NCI-H1048 (cell line): ENCODE measurements around the gene SMIM38.

Source experiments
- DNase-seq: peaks from one replicate; lab custom pipeline; 2025; lab: John Stamatoyannopoulos, UW

SMIM38 gene

DNA sequence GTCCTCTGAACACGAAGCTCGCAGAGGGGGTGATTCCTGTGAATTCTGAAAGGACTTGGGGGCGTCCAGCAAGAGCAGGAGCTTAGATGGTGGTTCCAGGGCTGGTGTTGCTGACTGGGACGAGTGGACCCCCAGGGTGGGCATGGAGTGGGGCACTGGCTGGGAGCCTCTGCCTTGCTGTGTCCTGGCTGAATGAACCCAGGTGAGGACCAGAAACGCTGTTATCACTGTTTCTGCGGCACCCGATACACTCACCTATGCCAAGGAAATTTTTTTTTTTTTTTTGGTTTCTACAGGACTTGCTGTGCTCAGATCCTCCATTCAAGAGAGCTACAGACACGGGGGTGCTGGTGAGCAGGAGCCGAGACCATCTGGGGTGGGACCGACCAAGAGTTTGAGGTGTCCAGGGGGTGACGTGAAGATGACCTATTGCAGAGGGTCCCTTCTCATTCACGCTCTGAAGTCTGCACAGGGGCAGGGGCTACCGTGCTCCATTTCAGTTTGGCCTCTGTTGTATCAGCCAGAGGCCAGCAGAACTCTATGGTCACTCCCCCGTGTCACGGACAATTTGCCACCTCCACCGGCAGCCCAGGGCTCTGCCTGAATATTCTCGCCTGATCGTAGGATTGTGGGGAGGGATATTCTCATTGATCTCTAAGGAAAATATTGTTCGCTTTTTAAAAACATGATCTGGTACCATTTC, 3.6 kb downstream of the SMIM38 start:
- no peak for DNase-seq

DNA sequence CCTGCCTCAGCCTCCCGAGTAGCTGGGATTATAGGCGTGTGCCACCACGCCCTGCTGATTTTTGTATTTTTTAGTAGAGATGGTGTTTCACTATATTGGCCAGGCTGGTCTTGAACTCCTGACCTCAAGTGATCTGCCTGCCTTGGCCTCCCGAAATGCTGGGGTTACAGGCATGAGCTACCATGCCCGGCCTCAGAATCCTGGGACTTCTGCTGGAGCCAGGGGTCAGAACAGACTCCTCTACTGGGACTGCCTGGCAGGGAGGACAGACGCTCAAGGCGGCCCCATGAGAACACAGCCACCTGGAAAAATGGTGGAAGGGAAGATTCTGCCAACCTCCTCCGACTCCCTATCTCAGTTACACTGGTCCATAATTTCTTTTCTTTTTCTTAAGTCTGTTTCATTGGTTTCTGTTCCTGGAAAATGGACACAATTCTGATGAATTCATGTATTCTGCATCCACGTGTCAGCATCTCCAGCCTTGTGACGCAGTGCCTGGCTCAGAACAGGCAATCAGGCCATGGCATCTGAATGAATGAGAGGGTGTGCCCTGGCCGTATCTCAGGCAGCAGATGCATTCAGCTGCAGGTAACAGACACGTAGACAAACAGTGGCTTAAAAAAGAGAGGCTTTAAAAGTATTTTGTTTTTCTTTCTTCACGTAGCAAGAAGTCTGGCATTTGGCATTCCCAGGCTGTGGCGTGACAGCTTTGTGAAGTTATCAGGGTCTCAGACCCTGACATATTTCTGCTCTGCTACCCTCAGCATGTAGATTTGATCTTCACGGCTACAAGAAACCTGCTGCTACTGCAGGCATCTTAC, 4.8 kb downstream of the SMIM38 start:
- DNase-seq: no peak

DNA sequence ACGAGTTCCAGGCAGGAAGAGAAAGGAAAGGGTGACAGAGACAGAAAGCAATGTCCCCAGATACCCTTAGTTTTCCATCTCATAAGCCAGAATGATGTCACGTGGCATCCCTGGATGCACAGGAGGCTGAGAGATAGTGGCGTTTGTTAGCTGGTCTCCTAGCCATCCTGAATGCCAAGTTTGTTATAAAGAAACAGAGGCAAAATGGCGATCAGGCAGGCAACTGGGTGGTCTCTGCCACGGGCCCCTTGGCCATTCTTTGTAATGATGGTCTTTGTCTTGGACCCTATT, 5.3 kb downstream of the SMIM38 start:
- DNase-seq: no peak

DNA sequence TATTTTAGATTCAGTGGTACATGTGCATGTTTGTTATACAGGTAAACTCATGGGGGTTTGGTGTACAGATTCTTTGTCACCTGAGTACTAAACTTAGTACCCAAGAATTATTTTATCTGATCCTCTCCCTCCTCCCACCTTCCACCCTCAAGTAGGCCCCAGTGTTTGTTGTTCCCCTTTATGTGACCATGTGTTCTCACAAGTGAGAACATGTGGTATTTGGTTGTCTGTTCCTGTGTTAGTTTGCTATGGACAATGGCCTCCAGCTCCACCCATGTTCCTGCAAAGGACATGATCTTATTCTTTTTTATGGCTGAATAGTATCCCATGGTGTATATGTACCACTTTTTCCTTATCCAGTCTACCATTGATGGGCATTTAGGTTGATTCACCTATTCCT, 6.8 kb downstream of the SMIM38 start:
- no peak for DNase-seq

DNA sequence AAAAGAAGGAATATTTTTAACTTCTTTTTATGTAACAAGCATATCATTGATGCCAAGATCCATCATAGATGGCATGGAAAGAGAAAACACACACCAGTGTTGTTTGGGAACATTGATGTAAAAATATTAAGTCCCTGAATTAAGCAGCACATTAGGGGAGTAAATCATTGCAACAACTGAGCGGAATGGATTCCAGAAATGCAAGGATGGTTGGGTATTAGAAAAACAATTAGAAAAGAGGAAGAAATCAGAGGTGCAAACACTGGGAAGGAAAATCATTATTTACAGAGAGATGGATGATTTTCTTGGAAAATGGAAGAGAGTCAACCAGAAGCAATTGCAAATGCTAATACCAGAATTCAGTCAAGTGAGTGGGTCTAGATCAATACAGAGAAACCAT, 8.1 kb downstream of the SMIM38 start:
- no peak for DNase-seq

DNA sequence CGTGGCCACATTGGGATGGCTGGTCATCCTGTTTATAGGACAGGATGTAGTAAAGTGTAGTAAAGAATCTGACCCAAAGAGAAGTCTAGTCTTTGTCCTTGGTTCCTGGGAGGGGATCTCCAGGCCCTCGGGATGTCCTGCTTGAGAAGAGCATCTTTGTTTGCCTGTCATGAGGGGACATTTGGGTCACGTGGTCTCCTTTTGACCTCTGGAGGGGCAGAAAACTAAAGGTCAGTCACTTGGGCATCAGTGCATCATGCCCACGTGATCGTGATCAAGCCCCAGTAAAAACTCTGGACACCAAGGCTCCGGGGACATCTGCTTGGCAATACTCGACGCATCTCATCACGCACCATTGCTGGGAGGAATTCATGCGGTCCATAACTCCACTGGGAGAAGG, 9.1 kb downstream of the SMIM38 start:
- DNase-seq: no peak

DNA sequence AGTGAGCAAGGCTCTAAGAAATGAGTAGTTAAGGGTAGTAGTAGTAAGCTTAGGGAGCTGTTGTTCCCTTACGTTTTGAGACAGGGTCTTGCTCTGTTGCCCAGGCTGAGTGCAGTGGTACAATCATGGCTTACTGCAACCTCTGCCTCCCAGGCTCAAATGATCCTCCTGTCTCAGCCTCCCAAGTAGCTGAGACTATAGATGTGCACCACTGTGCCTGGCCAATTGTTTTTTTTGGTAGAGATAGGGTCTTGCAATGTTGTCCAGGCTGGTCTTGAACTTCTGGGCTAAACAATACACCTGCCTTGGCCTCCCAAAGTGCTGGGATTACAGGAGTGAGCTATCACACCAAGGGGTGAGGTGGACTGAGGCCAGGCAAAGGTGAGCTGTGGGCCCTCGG, 10.0 kb downstream of the SMIM38 start:
- DNase-seq: no peak

DNA sequence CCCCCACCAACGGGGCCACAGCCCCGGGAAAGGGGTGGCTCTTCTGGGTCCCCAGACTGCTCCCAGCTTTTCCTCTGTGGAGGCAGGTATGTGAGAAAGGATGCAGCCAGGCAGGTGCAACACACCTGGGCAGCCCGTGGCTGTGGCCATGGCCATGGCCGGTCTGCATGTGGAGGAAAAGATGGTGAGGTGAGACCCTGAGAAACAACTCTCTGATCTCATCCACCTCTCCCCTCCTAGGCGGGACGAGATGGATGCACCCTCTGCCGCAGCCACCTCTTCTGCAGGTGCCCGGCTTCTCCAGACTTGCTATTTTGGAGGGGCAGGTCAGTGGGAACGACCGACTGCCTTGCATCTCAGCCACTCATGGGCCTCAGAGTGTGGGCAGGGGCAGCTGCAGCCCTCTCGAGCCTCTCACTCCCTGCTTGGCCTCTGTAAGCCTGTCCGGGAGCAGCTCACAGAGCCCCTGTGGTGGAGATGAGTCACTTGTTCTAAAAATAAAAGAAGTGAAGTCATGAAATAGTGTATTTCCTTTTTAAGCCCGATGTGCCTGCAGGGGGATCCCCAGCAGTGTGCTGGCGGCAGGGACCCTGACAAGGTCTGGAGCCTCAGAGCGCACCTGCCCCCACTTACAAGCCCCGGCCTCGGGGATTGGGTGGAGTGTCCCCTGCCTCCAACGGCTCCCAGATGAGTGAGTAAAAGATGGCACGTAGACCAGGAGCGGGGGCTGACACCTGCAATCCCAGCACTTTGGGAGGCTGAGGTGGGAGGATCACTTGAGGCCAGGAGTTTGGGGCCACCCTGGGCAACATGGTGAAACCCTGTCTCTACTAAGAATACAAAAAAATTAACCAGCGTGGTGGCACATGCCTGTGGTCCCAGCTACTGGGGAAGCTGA, 10.7 kb downstream of the SMIM38 start:
- DNase-seq: no peak

DNA sequence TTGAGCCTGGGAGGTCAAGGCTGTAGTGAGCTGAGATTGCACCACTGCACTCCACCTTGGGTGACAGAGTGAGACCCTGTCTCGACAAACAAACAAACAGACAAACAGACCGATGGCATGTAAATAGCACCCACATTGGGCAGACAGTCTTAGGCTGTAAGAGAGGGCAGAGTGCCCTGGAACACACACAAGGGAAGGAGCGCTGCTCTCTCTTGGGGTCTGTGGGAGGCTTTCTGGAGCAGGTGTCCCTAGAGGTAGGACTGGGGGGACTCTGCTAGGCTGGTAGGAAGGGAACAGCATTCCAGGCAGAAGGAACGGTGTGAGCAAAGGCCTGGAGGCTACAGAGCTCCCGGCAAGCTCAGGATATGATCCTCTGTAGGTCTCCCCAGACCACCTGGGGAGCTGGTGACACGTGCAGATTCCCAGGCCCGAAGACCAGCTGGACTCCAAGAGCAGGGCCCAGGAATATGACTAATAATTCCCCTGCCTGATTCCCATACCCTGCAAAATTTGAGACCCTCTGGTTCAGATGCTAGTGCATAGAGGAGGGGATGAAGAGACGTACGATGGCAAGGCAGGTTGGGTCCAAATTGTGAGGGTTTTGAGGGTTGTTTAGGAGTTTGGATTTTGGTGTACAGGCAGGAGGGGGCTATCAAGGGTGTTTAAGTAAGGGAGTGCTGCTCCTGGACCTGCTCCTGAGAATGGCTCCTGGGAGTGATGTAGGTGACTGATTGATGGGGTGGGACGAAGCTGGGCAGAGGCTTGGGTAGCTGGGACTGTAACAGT, 11.6 kb downstream of the SMIM38 start:
- DNase-seq: no peak

DNA sequence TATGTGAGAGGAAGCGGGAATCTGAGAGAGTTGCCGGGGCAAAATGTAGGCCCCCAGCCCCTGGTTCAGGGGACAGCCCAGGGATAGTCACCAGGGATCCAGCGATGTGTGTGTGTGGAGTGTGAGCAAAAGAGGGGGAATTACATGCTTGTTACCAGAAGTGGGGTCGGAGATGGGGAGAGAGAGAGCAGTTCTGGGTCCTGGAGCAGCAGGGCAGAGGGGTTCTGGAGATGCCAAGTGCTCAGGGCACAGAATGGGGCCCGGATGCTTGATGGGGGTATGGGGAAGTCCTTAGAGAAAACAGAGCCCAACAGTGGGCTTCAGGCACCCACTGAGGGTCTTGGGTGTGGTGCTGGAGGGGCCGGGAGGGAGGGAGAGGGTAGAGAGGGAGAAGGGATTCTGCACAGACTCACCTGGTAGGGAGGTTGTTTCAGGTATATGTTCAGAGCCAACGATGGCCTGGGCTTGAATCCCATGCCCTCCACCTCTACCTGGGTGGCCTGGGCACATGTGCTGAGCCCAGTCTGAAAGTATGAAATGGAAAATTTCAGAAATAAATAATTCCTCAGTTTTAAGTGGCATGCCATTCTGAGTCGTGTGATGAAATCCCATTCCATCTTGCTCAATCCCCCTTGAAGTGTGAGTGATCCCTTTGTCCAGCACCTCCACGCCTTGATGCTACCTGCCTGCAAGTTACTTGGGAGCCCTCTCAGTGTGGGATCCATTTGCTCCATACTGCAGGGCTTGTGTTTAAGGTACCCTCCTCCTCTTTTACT, 12.4 kb downstream of the SMIM38 start:
- no peak for DNase-seq

DNA sequence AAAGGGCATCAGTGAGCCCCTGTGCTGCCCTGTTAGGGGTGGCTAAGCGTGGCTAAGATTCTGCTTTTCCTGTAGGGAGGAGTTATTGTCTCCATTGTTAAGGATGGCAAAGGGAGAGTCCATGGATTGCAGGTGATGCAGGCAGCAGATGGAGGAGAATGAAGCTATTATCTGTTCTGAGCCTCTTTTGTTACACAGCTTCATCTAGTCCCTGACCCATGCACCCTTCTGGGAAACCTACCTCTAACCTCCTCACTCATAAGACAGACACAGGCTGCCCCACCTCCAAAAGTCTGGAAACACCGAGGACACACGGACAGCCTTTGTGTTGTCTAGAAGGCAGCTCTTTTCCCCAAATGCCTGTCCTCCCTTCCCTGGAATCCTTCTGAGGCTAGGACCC, 13.7 kb downstream of the SMIM38 start:
- DNase-seq: no peak

DNA sequence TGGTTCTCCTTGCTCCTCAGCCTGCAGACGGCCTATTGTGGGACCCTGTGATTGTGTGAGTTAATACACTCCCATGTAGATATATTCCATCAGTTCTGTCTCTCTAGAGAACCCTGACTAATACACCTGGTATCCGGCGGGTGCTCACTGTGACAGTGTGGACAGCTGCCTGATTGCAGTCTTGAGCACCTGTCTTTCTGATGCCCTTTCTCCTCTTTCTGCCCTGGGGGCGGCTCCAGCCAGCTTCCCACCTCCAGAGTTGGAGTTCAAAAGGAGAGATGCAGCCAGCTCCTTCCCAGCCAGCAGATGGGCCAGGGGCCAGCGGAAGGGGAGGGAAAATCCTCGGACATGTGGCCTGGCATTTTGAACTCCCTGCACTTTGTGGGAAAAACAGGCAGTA, 15.0 kb downstream of the SMIM38 start:
- DNase-seq: no peak

DNA sequence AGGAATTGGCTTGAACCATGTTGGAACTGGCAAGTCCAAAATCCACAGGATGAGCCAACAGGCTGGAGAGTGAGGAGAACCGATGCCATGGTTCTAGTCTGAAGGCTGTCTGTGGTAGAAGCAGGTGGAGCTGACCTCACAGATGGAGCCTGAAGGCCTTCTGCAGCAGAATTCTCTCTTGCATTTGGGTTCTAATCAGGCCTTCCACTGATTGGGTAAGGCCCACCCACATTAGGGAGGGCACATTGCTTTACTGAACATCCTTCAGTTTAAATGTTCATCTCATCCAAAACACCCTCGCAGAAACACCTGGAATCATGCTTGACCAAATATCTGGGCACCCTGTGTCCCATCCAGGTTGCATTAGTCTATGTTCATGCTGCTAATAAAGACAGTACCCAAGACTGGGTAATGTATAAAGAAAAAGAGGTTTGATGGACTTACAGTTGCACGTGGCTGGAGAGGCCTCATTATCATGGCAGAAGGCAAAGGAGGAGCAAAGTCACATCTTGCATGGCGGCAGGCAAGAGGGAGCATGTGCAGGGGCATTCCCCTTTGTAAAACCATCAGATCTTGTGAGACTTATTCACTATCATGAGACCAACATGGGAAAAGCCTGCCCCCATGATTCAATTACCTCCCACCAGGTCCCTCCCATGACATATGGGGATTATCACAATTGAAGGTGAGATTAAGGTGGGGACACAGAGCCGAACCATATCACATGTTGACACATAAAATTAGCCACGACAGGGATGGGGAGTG, 15.9 kb downstream of the SMIM38 start:
- no peak for DNase-seq

DNA sequence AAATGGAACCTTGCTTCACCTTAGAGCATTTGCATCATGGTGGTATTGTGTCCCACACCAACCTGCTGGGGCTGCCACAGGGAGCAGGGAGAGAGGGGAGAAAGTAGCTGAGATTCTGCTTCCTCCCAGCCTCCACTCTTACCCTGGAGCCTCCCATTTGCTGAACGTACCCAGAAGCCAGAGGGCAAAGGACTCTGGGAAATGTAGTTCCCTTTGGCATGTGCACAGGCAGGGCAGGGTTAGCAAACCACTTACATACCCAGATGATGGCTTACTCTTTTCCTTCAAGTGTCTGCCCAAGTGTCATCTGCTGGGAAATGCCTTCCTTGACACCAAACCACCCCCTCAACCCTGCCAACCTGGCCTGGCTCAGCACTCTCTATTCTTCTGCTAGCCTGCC, 16.9 kb downstream of the SMIM38 start:
- DNase-seq: no peak

DNA sequence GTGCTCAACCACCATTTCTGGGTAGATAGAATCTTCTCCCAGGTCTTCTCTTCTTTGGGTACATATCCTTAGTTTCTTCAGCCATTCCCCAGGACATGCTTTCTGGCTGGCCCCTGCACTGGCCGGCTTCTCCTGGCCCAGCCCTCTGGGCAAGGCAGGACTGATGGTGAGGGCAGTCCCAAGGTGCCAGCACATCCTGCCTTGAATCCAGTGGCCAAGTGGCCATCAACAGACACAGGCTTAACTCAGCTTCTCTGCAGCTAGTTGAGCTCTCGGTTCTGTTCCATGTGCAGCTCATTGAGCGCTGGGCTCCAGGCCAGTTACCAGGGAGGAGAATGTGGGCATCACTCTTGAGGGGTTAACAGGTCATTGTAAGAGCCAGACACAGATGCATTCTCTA, 17.6 kb downstream of the SMIM38 start:
- DNase-seq: no peak

DNA sequence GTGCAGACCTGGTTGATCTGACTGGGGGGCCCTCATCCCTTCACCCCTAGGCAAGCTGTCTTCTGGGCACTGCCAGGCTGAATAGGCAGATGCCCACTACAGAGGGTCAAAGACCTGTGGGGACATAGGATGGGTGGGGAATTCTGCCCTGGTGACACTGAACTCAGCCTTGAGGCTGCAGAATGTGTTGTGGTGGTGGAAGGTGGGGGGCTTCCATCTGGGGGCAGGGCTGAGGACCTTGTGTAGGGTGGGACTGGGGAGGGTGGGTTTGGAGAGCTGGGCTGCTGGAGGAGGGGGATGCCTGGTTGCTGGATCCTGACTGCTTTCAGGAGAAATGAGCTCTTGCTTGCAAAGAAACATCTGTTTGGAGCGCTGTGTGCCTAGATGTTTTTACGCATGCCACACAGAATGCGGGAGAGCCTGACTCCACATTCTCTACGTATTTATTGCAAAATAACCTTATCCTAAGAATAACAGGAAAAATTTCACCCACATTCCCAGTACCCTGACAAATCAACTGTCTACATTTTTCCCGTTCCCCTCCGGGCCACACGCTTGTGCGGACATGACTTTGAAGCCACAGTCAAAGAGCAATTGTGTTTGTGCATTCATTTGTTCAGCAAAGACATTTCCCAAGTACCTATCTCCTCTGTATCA, 18.3 kb downstream of the SMIM38 start:
- DNase-seq: no peak

DNA sequence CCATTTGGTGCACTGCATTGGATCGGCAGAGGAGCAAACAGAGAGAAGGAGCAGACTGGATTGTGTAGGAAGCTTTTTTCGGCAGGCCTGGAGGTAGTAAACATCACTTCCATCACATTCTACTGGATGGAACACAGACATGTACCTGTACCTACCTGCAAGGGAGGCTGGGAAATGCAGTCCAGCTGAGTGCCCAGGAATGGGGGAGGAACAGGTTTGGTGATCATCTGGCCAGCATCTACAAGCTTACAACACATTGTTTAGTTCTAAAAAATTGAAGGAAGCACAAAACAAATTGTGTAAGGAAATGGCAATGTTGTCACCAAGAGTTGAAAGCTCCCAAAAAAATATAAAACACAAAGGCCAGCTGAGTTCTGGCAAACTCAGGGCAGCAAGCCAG, 19.1 kb downstream of the SMIM38 start:
- DNase-seq: no peak

DNA sequence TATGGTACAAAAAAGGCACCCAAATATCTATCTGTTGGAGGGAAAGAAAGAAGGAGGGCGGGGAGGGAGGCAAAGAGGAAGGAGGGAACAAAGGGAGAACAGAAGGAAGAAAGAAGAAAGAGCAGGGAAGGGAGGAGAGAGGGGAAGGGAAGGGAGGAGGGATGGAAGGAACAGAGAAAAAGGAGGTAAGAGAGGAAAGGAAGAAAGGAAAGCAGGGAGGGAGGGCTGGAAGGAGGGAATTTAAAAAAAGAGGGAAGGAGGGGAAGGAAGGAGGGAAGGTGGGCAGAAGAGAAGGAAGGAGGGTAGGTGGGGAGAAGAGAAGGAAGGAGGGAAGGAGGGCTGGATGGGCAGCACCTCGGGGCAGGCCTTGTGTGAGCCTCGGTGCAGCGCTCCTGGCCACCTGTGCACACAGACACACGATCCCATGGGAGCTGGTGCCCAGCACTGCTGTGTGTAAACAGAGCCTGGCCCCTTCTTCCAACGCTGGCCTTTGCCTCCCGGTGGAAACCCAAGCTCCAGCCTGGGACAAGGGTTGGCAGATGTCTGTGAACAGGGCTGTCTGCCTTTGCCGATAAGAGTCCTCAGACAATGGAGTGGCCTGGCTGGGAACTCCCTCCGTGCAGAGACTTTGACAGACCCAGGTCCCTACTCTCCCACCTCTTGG, 23.2 kb downstream of the SMIM38 start:
- DNase-seq: no peak

DNA sequence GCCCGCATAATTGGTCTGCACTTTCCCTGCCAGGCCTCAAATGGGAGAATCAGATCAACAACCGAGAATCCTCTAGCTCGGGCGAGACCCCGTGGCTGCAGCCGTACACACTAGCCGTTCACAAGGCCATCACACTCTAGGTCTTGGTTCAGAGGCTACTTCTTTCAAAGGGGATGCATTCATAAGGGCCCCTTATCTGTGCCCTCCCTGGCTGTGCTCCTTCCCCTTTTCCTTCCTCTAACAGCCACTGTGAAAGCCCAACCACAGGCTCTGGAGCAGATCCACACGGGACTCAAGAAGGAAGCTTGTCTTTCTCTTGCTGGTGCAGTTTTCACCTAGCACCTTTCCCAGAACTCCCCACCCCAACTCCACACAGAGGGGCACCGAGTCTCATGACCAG, 24.5 kb downstream of the SMIM38 start:
- no peak for DNase-seq

DNA sequence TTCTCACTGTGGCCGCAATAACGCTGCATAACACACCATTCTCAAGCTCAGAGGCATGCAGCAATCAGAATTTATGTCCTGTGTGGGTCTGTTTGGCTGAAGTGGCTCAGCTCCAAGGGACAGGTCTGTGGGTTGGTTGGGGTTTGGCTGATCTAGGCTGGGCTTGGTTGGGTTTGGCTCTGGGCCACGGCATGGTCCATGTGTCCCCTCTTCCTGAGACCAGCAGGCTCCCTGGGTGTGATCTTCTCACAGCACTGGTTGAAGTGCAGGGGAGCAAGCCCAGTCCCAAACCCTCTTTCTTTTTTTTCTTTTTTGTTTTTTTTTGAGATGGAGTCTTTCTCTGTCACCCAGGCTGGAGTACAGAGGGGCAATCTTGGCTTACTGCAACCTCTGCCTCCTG, 25.0 kb downstream of the SMIM38 start:
- DNase-seq: no peak
